Brain microvascular endothelial cell (primary cell): ENCODE data around the gene TBX6.

Experiments
- DNase-seq: peaks from one replicate; pipeline ENCODE4 v3.0.0-alpha.2; 2020
- H3K27ac ChIP-seq: fragments of 250-450 bp; sonication (Bioruptor Pico); 2 replicates; pipeline ENCODE4 v1.5.1; 2020; ENCODE audit warnings: mild to moderate bottlenecking, moderate library complexity
- H3K27me3 ChIP-seq: fragments of 250-450 bp; sonication (Bioruptor Pico); replicated peaks from 2 replicates; pipeline ENCODE4 v1.5.1; 2020; ENCODE audit warnings: mild to moderate bottlenecking
- H3K36me3 ChIP-seq: fragments of 250-450 bp; sonication (Bioruptor Pico); replicated peaks from 2 replicates; pipeline ENCODE4 v1.5.1; 2020; ENCODE audit warnings: mild to moderate bottlenecking
- H3K4me3 ChIP-seq: 2 replicates; pipeline ENCODE4 v1.5.1; 2011; ENCODE audit warnings: low read depth, mild to moderate bottlenecking, control low read depth, low read length, moderate library complexity
- CTCF ChIP-seq: IDR thresholded peaks from 2 replicates; pipeline ENCODE4 v1.5.1; 2011; ENCODE audit warnings: low read depth, mild to moderate bottlenecking, moderate library complexity, low read length, control low read depth, inconsistent platforms; ENCODE audit errors: missing control alignments
- in situ Hi-C: cut with HindIII; loops from 2 replicates; pipeline ENCODE4 v1.10.0; 2017; ENCODE audit warnings: low sequenced_read_pairs, low pct_ligation_motif_present

TBX6 gene

GRCh38 chr16:30088237-30088831 is 3.4 kb downstream of the TBX6 start:
- H3K4me3 ChIP-seq: no peak overlapping the region
- DNase-seq: no peak
- H3K36me3 ChIP-seq: peaks cover 23% of the 10 kb centered on the region
- TF ChIP-seq CTCF: no peak
- in situ Hi-C loops: no loop called here
- H3K27me3 ChIP-seq: no peaks in the 10 kb centered on the region
- no peak overlapping the region for H3K27ac ChIP-seq

DNA sequence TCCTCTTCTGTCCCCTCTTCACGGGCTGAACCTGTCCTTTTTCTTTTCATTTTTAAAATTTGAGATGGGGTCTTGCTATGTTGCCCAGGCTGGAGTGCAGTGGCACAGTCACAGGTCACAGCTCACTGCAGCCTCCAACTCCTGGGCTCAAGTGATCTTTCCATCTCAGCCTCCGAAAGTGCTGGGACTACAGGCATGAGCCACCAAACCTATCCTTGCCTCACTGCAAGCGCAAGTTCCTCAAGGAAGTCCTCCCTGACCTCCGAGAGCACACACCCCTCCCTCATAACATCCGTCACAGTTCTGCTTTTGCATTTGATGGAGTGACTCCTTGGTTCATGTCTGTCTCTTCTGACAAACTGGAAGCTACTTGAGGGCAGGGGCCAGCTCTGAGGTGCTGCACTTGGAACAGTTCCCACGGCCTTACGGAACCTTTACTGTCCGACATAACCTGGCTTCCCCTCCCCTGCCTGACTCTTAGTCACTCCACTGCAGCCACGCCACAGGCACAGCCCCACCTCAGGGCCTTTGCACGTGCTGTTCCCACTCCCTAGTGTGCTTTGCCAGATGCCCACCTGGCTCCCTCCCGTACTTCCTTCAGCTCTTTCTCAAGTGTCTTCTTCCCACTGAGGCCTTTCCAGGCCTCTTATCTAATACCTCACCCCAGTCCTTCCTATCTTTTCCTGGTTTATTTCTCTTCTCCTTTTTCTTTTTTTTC is 4.4 kb downstream of the TBX6 start:
- Histone ChIP-seq H3K4me3 (no peak overlapping the region), H3K36me3 (peaks cover 33% of the 10 kb centered on the region), H3K27me3 (no peaks in the 10 kb centered on the region), H3K27ac (no peak overlapping the region)
- no peak for TF ChIP-seq CTCF
- no peak for DNase-seq
- in situ Hi-C loops: no loop called here

- peaks cover 37% of the 10 kb centered on the region for H3K36me3 ChIP-seq
Measured at GRCh38 chr16:30086291-30087140, 5.2 kb downstream of the TBX6 start.

GRCh38 chr16:30085820-30086219 is 5.9 kb downstream of the TBX6 start:
- TF ChIP-seq CTCF: no peak
- Histone ChIP-seq H3K27me3 (no peaks in the 10 kb centered on the region), H3K27ac (no peak overlapping the region), H3K36me3 (peaks cover 44% of the 10 kb centered on the region), H3K4me3 (no peak overlapping the region)
- no peak for DNase-seq
- in situ Hi-C loops: no loop called here

More at GRCh38 chr16:30086291-30087140, 5.2 kb downstream of the TBX6 start:
- no peaks in the 10 kb centered on the region for H3K27me3 ChIP-seq
- no peak overlapping the region for H3K4me3 ChIP-seq
- no peak for TF ChIP-seq CTCF
- in situ Hi-C loops: no loop called here
- H3K27ac ChIP-seq: no peak overlapping the region
- DNase-seq: no peak

DNA sequence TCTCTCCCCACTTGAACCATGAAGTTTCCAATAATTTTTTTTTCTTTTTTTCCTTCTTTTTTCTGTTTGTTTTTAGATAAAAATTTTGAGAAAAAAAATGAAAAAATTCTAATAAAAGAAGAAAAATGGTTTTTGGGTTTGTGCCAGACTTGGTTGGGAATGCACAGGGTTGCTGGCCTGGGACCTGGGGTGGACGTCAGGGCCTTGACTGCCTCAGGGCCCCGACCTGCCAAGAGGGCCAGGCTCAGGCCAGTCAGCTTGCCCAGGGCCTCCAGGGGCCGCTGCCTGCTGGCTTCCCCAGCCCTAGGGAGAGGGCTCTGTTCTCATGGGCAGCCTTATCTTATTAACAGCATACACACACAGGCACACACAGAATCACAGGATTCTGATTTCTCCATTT is 6.5 kb downstream of the TBX6 start:
- peaks cover 48% of the 10 kb centered on the region for H3K36me3 ChIP-seq
- TF ChIP-seq CTCF: no peak

More for the DNA sequence above, 6.5 kb downstream of the TBX6 start:
- Histone ChIP-seq H3K27ac (no peak overlapping the region), H3K27me3 (no peaks in the 10 kb centered on the region), H3K4me3 (no peak overlapping the region)
- in situ Hi-C loops: no loop called here
- no peak for DNase-seq
